NCI-H2107 treated with DMSO at 0.1 percent for 48 hours (cell line): ENCODE results near the gene PDE2A.

ENCODE experiments used
- DNase-seq: peaks from one replicate; lab custom pipeline; 2025; ENCODE audit not compliant: unreplicated experiment; lab: John Stamatoyannopoulos, UW

Gene PDE2A

DNA sequence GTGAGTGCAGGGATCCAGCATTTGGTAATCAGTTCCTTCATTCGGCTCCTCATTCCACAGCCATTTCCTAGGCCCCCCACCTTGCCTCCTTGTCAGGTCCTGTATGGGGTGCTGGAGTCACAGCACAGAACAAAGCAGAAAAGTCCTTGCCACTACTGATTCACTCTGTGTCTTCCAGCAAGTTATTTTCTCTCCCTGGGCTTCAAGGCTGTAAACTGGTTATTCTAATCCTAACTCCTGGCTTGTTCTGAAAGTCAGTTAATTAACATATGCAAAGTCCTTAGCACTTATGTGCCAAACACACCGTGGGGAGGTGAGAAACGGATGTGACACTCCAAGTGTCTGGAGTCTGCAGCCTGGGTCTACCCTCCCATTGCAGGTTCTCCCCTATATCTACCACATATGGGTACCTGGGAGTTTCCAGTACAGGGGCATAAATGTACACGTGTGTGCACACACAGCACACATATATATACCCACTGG, 30.6 kb upstream of the PDE2A start:
- DNase-seq: no peak

DNA sequence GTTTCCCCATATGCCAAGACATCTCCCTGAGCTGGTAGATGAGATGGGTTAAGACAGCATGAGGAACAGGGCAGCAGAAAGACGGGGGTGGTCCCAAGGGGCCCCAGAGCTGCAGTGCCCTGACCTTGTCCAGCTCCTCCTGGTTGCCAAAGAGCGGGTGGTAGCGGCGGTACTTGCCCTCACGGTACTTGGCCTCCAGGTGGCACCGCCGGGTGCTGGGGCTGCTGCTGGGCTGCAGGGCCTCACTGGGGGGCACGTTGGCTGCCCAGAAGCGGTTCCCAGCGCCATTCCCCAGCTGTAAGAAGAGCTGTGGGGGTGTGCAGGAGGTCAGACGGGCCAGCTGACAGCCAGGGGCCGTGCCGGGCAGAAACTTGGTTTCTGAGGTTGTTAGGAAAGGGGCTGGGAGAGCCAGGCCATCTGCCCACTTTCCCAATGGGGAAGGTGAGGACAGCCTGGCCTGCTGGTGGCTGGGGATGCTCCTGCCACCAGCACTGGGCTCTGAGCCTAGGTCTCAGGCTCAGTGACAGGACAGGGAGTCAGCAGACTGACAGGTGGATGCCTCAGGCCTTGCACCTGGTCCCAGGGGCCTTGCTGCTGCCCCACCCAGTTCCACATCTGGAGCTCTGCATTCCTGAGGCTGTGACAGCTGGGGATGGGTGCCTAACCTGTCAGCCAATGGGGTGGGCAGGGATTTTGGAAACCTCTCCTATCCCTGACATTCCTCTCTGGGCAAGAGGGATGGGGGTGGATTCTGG, 30.0 kb upstream of the PDE2A start:
- DNase-seq: no peak

DNA sequence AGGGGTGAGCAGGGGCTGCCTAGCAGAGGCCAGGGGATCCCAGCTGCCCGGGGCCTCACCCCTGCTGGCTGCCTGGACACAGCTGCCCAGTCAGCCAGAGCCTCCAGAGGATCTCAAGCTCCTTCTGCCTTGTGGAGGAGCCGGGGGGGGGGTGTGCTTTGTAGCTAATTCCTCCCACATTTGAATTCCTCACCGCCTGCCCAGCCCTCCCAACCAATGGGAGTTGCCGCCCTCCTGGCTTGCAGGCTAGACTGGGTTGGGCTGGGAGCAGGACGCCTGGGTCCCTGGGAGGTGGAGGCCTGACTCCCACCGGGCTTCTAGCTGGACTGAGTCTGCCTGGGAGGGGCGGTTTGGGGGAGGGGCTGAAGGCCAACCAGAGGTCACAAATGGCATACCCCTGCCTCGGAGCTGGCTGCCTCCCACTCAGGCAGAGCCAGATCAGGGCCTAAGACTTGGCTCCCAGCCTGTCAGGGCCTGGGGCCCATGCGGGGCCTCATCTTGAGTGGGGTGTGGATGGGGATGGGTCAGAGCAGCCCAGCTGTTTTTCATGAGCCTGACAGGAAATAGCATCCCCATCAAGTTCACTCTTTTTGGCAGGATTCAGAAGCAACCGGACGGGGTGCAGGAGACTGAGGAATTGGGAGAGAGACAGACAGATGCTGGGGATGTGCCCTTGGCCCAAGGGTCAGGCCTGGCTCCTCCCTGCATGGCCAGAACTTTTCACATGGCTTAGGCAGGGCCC, 29.2 kb upstream of the PDE2A start:
- DNase-seq: no peak

DNA sequence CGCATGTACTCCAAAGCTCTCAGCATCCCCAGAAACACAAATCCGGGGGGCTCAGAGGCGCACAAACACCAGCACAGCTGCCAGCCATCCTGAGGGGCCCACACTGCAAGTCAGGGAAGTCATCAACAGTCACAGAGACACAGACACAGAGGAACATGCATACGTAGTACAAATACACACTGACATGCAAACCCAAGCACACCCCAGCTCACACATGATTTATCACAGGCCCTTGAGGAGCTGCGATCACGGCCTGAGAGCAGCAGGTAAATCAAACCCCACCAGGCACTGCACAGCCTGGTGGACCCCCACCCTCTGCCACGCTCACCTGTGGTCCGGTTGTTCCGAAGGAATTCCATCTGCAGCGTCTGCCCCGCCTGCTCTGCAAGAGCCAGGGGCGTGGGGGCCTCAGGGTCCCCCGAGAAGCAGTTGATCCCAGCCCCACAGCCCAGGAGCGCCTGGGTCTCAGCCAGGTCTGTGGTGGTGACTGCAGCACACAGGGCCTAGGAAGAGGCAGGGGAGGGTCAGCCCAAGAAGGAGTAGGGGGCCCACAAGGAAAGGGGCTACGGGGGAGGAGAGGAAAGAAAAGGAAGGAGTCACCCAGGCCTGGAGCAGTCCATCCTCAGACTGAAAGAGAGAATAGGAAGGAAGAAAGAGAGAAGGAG, 28.5 kb upstream of the PDE2A start:
- DNase-seq: no peak

DNA sequence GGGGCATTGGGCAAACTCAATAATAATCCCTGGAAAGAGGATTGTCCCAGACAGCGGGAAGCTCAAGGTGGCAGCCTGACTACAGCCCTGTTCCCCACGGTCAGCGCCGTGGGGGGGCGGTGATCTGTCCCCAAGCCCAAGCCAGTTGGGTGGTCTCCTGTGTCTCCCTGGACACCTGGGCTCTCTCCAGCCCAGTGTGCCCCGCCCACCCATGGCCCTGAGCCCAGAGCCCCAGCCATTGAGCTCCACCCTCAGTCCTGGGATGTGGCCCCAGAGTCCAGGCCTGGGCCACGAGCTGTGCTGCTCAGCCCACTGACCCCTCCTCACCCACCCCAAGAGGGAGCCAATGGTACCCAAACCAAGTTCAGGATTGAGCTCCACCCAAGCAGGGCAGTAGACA, 27.9 kb upstream of the PDE2A start:
- no peak for DNase-seq

DNA sequence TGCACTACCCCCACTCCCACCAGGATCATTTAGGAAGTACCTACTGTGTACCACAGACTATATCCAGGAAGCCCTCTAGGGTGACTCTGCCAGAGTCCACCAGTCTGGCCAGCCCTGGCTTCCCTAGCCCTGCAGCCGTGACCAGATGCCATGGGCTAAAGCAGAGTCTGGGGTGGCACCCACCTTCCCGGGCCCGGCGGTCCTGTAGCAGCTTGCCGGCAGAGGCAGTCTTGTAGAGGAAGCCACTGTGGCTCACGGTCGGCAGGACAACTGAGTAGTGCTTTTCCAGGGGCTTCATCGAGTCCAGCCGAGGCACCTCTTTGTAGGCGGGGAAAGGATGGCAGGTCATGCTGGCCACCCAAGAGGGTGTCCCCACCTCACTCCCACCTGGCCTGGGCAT, 27.2 kb upstream of the PDE2A start:
- DNase-seq: no peak

DNA sequence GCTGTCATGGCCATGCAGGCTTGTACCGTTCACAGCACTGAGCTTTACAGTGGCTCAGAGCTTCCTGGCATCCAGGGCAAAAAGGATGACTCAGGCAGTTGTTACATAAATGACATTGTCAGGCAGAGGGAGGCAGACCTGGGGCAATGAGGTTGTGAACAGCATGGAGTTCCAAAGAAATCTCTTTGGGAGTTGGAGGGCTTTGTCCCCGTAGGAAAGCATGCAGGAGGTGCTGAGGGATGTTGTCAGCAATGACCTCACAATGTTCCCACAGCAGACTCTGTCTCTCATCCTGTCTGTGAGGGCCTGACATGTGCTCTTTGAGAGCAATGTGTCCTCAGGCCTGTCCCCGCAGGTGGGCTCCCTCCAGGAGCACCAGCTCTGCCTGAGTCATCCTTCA, 25.9 kb upstream of the PDE2A start:
- DNase-seq: no peak

DNA sequence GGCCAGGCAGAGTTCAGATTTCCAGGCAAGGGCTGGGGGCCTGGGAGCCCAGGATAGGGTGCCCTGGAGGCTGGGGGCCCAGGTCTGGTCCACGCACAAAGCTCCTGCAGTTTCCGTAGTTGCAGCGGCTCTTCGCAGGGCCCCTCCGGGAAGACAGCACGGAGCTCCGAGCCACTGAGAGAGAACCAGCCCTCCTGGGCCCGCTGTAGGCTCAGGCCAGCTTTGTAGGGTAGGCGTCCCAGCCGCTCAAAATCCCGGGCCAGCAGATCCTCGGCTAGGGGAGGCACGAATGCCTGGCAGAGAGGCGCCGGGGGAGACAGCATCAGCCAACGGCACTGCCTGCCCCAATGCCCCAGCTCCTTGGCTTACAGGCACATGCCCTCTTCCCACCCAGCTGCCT, 23.6 kb upstream of the PDE2A start:
- DNase-seq: no peak

DNA sequence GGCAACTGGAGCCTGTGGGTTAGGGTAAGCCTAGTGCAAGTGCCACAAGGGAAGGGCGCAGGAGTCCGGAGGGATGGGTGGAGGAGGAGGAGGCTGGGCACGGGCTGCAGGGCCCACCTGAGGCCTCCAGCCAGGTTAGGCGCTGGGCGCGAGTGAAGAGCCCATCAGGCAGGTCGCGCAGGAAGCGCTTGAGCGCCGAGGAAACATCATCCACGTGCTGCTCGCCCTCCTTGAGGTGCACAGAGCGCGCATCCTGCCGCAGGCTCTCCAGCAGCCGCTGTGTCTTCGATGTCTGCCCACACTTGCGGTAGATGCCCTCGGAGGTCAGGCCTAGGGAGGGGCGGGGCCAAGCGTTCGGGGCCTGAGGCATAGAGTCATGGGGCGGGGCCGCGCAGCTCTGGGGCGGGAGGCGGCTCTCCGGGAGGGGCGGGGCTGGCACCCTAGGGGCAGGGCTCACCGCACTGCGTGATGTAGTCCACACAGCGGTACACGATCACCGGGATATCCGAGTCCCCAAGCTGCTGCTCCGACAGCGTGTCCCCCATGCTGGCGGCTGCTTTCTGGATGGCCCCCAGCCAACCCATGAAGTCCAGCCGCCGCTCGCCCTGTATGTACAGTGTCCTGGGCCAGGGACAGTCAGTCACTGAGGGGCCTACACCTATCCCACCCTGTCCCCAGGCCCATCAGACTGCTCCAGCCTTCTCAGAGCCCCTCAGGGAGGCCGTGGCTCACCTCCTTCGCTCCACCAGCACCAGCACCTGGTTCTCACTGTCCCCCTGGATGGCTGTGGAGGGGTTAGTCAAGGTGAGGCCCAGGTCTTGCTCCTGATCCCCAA, 22.9 kb upstream of the PDE2A start:
- DNase-seq: no peak

DNA sequence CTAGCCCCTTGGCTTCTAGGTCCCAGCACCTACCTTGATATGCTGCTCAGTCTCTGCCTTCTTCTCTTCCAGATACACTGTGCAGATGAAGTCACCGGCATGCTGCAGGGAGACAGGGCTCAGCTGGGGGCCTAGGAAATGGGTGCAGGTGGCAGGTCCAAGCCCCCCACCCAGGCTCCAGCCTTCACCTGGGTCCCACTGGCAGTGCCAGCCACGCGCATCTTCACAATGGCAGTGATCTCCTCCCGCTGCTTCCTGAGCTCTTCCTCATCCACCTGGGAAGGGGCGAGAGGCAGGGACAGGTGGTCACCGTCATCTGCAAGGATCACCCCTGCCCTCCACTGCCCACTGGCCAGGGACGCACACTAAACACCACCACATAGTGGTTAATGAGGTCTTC, 21.1 kb upstream of the PDE2A start:
- DNase-seq: no peak

DNA sequence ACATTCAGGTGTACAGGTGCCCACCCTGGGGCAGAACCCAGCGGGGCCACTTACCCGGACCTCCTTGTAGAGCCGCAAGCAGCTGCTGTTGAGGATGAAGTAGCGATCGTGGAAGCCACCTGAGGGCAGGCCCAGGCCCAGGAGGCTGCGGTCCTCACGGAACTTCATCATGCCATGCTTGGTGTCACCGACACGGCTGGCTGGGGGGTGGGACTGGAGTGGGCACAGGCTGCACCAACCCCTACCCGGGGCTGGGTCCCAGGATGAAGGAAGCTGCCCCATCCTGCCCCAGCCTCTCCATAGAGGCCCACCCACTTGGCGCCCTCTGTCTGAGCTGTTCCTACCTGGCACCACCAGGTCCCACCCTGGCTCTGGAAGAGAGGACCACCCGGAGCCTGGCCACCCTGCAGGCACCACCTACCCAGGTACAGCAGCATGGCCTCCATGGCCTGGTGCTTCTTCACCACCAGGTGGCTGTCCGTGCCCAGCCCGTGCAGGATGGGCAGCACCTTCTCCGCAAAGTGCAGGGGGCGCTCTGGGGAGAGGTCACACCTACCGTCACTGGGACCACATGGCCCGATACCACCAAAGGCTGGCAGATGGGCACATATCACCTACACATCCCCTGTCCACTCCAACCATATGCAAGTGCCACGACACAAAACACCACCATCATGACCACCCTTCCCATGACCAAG, 19.2 kb upstream of the PDE2A start:
- DNase-seq: no peak

DNA sequence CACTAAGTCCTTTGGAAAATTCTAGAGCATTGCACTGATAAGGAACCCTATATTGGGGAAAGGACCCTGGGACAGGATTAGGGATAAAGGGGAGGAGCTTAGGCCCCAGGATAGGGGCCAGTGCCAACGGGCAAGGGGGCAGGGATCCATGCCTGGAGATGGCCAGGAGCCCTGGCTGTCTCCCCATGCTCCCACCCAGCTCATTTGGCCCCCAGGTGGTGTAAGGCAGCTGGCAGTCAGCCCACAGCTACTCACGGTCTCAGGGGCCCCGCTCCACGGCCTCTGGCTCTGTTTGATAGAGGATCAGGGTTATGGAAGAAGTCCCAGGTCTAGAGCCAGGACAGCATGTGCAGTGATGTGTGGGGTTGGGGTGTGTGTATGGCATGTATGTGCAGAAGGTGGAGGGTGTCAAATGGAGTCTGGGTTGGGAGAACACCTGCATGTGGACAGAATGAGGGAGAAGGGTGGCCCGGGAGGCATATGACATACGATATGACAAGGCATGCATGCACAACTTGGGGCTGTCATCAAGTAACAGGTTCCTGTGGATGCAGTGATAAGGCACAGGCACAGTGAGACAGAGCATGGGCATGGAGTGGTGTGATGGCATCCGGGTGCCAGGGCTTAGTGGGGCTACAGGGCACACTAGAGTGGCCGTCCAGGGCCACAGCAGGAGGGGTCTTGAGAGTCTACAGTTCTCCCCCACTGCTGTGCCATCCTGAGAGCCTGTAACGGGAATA, 18.4 kb upstream of the PDE2A start:
- DNase-seq: no peak

DNA sequence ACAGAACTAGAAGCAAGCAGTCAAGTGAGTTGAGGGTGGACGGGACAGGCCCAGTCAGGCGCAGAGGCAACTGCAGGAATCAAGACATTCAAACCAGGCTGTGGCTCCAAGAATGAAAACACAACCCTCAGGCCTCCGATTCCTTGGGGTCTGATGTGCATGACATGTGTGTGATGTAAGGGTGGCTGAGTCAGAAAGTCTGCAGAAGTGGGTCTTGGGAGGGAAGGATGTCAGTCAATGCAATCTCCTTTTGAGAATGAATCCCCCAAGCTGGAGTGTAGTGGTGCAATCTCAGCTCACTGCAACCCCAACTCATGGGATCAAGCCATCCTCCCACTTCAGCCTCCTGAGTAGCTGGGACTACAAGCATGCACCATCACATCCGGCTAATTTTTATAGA, 15.9 kb upstream of the PDE2A start:
- no peak for DNase-seq

DNA sequence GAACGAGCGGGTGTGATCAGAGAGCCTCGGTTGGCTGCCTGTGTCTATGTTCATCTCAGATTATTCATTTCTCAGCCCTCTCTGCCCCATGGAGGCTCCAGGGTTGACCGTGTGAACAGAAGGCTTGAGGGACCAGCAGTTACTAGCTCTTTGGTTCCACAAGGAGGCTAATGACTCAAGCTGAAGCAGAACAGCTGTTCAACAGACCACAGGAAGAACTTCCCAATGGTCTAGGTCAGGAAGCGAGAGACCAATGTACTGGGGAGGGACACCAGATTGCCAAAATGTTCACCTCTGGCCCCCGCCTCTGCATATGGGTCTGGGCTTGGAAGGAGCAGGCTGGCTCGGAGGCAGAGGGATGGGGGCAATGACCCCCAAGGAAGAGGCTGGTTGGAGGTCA, 14.7 kb upstream of the PDE2A start:
- no peak for DNase-seq

DNA sequence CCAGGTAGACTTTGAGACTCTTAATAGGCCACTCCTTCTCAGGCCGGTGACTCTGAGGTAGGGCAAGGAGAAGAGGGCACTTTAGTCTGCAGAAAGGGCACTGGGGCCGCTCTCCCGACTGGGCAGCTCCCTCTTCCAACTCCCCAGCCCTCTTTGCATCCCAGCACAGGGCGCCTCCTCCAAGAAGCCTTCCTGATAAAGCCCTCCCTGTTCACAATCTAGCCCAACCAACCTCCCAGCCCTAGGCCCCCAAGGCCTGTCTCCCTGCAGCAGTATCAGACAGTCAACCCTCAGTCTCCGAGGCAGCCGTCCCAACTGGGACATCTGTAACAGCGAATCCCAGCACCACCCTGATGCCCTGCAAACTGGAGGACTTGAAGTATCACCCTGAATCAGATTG, 14.3 kb upstream of the PDE2A start:
- no peak for DNase-seq

DNA sequence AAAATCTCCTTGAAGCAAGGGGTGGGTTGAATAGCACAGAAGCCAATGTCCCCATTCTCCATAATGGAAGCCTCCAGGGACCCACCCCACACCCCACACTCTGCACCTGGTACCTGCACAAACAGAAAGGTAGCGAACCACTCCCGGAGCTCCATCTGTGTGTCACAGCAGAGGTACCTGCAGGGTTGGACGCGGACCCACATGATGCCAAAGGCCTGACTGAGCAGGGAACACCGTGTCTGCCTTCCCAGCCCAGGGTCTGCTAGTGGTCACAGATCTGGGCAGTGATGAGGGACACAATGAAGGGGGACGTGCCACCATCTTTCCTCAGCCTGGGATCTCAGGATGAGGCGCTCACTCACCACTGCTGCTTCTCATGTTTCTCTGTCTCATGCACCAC, 13.1 kb upstream of the PDE2A start:
- DNase-seq: no peak

DNA sequence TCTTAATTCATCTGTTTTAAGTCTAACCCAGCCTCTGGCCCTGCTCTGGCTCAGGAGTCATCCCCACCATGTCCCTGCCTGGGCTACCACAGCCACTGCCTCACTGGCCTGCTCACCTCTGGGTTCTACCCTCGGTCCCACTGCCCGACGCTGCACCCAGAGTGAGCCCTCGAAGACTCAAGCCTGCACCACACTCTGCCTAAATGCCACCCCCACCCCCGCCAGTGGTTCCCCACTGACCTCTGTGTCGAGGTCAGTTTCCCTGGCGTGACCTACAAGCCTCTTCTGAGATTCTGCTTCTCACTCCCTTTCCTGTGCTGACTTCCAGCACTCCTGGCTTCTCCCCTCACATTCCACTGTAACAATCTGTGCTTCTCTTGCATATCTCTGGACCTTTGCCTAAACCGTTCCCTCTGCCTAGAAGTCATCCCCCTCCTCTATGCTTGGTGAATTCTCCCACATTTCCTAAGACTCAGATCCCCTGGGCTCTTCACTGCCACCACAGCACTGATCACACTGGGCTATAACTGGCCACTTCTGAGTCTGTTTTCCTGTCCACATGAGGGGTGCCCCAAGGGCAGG, 12.5 kb upstream of the PDE2A start:
- DNase-seq: no peak

DNA sequence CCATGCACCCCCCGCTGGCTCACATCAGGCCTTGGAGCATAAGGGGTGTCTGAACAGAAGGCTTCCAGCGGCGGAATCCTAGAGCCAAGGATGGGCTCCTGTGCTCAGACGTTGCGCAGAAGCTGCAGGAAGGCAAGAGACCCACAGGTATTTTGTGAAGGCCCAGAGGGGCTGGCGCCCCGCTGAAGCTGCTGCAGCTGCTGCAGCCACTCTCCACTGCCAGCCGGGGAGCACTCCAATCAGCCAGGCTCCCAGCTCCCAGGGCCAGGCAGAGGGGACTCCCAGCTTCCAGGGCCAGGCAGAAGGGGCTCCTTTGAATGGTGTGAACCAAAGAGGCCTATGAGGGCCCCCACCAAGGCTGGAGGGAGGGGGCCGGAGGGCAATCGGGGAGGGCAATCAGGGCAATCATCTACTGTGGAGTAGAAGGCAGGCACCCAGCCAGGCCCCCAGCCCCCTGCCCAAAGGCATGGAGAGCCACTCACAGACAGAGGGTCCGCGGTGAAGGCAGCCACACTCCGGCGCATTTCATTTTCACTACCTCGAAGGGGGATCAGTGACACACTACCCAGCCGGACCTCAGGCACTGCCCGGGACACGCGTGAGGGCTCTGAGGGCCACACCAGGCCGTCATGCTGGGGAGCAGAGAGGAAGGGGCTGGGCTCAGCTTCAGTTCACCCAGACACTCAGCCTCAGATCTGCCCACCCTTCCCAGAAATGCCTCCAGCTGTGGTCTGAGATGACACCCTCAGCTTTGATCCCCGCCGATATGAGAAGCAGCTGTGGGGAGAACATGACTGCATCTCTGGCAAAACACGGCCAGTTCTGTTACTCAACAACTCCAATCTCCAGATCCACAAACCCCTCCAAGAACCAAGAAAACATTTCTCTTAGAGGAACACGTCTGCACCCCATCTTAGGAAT, 11.6 kb upstream of the PDE2A start:
- DNase-seq: no peak
